ENCODE measurements around the gene KCNG2. TPM values are rescaled to one million over a fixed set of nuclear protein-coding genes. Genes with fewer than 3 reads are reported as not detected.

Gene KCNG2
- total RNA-seq, 2 donors from 2014 or later, result not detected

- Histone ChIP-seq H3K9me3 (no peaks in the 10 kb centered on the region), H3K36me3 (no peaks in the 10 kb centered on the region), H3K4me1 (no peaks in the 10 kb centered on the region), H3K27me3 (no peaks in the 10 kb centered on the region), H3K27ac (no peak overlapping the region), H3K4me3 (no peak overlapping the region)
- no peak for TF ChIP-seq CTCF (IDR thresholded peaks at IDR 0.05)
- no peak for DNase-seq (ENCODE audit: low spot score)
Measured at GRCh38 chr18:79870301-79871025, 72.7 kb downstream of the KCNG2 start.

GRCh38 chr18:79871026-79871390, 73.3 kb downstream of the KCNG2 start:
- H3K27ac ChIP-seq, result no peak overlapping the region
- no peak for DNase-seq (ENCODE audit: low spot score)
- H3K4me3 ChIP-seq, result no peak overlapping the region
- TF ChIP-seq CTCF (IDR thresholded peaks at IDR 0.05), result no peak
- H3K36me3 ChIP-seq, result no peaks in the 10 kb centered on the region
- H3K9me3 ChIP-seq, result no peaks in the 10 kb centered on the region
- H3K4me1 ChIP-seq, result no peaks in the 10 kb centered on the region
- H3K27me3 ChIP-seq, result no peaks in the 10 kb centered on the region

- Histone ChIP-seq H3K9me3 (no peaks in the 10 kb centered on the region), H3K27ac (no peak overlapping the region), H3K4me3 (no peak overlapping the region), H3K36me3 (no peaks in the 10 kb centered on the region), H3K4me1 (no peaks in the 10 kb centered on the region), H3K27me3 (no peaks in the 10 kb centered on the region)
- no peak for TF ChIP-seq CTCF (IDR thresholded peaks at IDR 0.05)
- DNase-seq (ENCODE audit: low spot score), result no peak
Measured at GRCh38 chr18:79871481-79872091, 73.8 kb downstream of the KCNG2 start.

- H3K4me3 ChIP-seq, result no peak overlapping the region
- DNase-seq (ENCODE audit: low spot score), result peak; percentile 47
- H3K27me3 ChIP-seq, result no peaks in the 10 kb centered on the region
- no peak for TF ChIP-seq CTCF (IDR thresholded peaks at IDR 0.05)
- H3K27ac ChIP-seq, result no peak overlapping the region
- no peaks in the 10 kb centered on the region for H3K9me3 ChIP-seq
- no peaks in the 10 kb centered on the region for H3K36me3 ChIP-seq
- H3K4me1 ChIP-seq, result no peaks in the 10 kb centered on the region
Measured at GRCh38 chr18:79872527-79873444, 75.0 kb downstream of the KCNG2 start.

- peak; percentile 53 for DNase-seq (ENCODE audit: low spot score)
- Histone ChIP-seq H3K27me3 (no peaks in the 10 kb centered on the region), H3K4me3 (no peak overlapping the region), H3K9me3 (no peaks in the 10 kb centered on the region), H3K36me3 (no peaks in the 10 kb centered on the region), H3K4me1 (no peaks in the 10 kb centered on the region), H3K27ac (no peak overlapping the region)
- no peak for TF ChIP-seq CTCF (IDR thresholded peaks at IDR 0.05)
Measured at GRCh38 chr18:79873449-79874110, 75.8 kb downstream of the KCNG2 start.
